CD8-positive, alpha-beta memory T cell (primary cell): ENCODE measurements around the gene CXCL14. TPM values are rescaled to one million over a fixed set of nuclear protein-coding genes. Genes with fewer than 3 reads are reported as not detected.

Source experiments
- CTCF ChIA-PET: fragments of 350-600 bp; sonication (Branson Sonifier 250); formaldehyde crosslinking; loops from one replicate; lab custom pipeline; 2021; ENCODE audit warnings: antibody characterized with exemption; lab: Charles Lee
- POLR2A ChIA-PET: fragments of 350-600 bp; sonication (Branson Sonifier 250); formaldehyde crosslinking; loops from one replicate; lab custom pipeline; 2021; ENCODE audit warnings: antibody characterized with exemption; lab: Charles Lee
- DNase-seq, 5 donors: peaks; one replicate each; pipeline versions ENCODE4 v3.0.0 to v3.0.0-alpha.2; 2020 to 2022; ENCODE audit warnings: mixed read lengths in 1 of 5
- H3K27ac ChIP-seq: one replicate; pipeline ENCODE4 v1.7.0; 2013; ENCODE audit warnings: low read depth, mild to moderate bottlenecking, low read length, moderate library complexity
- H3K27me3 ChIP-seq: 2 replicates; pipeline ENCODE4 v1.7.0; 2013; ENCODE audit warnings: low read length, mild to moderate bottlenecking; ENCODE audit not compliant: insufficient read depth, poor library complexity, severe bottlenecking
- H3K36me3 ChIP-seq: 2 replicates; pipeline ENCODE4 v1.7.0; 2013; ENCODE audit warnings: mild to moderate bottlenecking, low read length, moderate library complexity; ENCODE audit not compliant: insufficient read depth
- H3K4me1 ChIP-seq: 2 replicates; pipeline ENCODE4 v1.7.0; 2013; ENCODE audit warnings: mild to moderate bottlenecking, low read length, moderate library complexity; ENCODE audit not compliant: insufficient read depth
- H3K4me3 ChIP-seq: 2 replicates; pipeline ENCODE4 v1.7.0; 2013; ENCODE audit warnings: mild to moderate bottlenecking, low read length
- H3K9me3 ChIP-seq: 2 replicates; pipeline ENCODE4 v1.7.0; 2013; ENCODE audit warnings: mild to moderate bottlenecking, low read length
- H3K27ac Mint-ChIP-seq, 8 donors: one replicate each; pipeline ENCODE4 v1.8.0; 2020 to 2021; ENCODE audit warnings: mixed read lengths in 8 of 8, mild to moderate bottlenecking in 6 of 8, inconsistent platforms in 3 of 8, moderate library complexity in 3 of 8
- H3K27me3 Mint-ChIP-seq, 2 donors: one replicate each; pipeline ENCODE4 v1.8.0; 2020 to 2021; ENCODE audit warnings: mixed read lengths in 2 of 2, mild to moderate bottlenecking in 1 of 2, moderate library complexity in 1 of 2
- H3K36me3 Mint-ChIP-seq, 3 donors: one replicate each; pipeline ENCODE4 v1.8.0; 2020 to 2021; ENCODE audit warnings: mixed read lengths in 3 of 3, inconsistent platforms in 1 of 3, mild to moderate bottlenecking in 1 of 3
- H3K4me1 Mint-ChIP-seq, 3 donors: one replicate each; pipeline ENCODE4 v1.8.0; 2020 to 2021; ENCODE audit warnings: mixed read lengths in 3 of 3, inconsistent platforms in 1 of 3, mild to moderate bottlenecking in 1 of 3
- H3K4me3 Mint-ChIP-seq, 7 donors: one replicate each; pipeline ENCODE4 v1.8.0; 2020 to 2021; ENCODE audit warnings: mixed read lengths in 7 of 7, mild to moderate bottlenecking in 6 of 7, moderate library complexity in 4 of 7, inconsistent platforms in 2 of 7
- H3K9me3 Mint-ChIP-seq, 5 donors: one replicate each; pipeline ENCODE4 v1.8.0; 2020 to 2022; ENCODE audit warnings: mixed read lengths in 5 of 5, mild to moderate bottlenecking in 3 of 5, moderate library complexity in 2 of 5, inconsistent platforms in 1 of 5
- polyA plus RNA-seq: library from polyadenylated mRNA; unstranded; fragments of 300-500 nt; fragmentation: Illumina TruSeq; gene quantifications from one replicate; pipeline ENCODE4 v1.2.3, GENCODE V29; 2021
- total RNA-seq, 2 experiments: library from RNA; stranded (reverse); gene quantifications; one replicate each; pipeline ENCODE4 v1.2.3, GENCODE V29; 2021

CXCL14 gene
- total and polyA plus RNA-seq, 3 experiments from 2014 or later = not detected

DNA sequence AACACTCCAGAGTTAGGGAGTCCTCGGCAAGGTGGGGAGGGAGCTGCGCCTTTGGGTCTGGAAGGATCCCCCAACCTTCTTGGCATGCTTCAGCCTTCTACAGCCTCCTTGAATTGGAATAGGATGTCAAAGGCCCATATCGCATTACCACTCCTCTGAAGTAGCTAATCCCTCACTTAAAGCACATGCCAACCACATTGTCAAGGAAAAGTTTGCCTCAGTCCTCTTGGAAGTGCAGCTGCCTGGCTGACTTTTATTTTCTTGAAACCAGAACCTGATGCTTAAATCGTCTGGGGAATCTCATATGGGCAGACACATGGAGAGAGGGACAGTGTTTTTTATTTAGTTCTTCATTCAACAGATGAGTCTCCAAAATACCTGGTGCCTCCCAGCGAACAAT, 14.5 kb downstream of the CXCL14 start:
- Histone ChIP-seq H3K9me3 (no peaks in the 10 kb centered on the region), H3K27ac (no peak overlapping the region), H3K27me3 (no peaks in the 10 kb centered on the region), H3K4me3 (no peak overlapping the region), H3K36me3 (no peaks in the 10 kb centered on the region), H3K4me1 (peaks cover 7% of the 10 kb centered on the region)
- Mint-ChIP-seq H3K36me3 (no peaks in the 10 kb centered on the region), H3K27ac (no peak overlapping the region), H3K4me1 (peaks cover 5 to 17% (median 8%) of the 10 kb centered on the region in 3 donors), H3K4me3 (no peak overlapping the region), H3K27me3 (peaks cover 4 to 20% of the 10 kb centered on the region in 2 donors), H3K9me3 (peaks cover 0 to 2% (median 0%) of the 10 kb centered on the region in 5 donors)
- no peak for DNase-seq
- POLR2A ChIA-PET = no interaction called here
- CTCF ChIA-PET = interaction anchor here (0.7 to 4.9 kb wide), 2 partner anchors 11 to 12 kb away, joined by 3 to 47 read pairs; no protein-coding TSS in a partner anchor

DNA sequence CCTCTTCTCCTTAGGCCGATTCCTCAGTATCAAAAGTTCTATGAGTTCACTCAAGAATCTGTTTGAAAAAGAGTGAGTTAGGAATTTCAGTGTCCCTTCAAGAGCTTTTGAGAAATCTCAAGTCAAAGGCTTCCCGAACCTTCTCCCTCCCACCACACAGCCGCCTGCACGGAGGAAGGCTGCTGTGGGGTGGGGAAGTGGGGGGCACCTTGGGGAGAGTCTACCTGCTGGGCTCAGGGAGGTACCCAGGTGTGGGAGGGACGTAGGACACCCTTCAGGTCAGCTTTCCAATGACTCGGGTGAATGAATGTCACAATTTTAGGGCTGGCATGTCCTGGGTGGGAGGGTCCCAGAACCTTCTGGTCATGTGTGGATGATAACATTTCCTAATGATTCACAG, 17.5 kb downstream of the CXCL14 start:
- Histone ChIP-seq H3K9me3 (no peaks in the 10 kb centered on the region), H3K4me3 (no peak overlapping the region), H3K36me3 (no peaks in the 10 kb centered on the region), H3K4me1 (peaks cover 4% of the 10 kb centered on the region), H3K27me3 (no peaks in the 10 kb centered on the region), H3K27ac (no peak overlapping the region)
- Mint-ChIP-seq H3K27ac (no peak overlapping the region), H3K27me3 (peaks cover 14 to 36% of the 10 kb centered on the region in 2 donors), H3K36me3 (no peaks in the 10 kb centered on the region), H3K4me1 (peaks cover 5 to 10% (median 8%) of the 10 kb centered on the region in 3 donors), H3K4me3 (no peak overlapping the region), H3K9me3 (peaks cover 0 to 4% (median 0%) of the 10 kb centered on the region in 5 donors)
- ChIA-PET CTCF (interaction anchor here (0.6 to 1.5 kb wide), 6 partner anchors 8 to 99 kb away, joined by 3 to 7 read pairs (median 4); no protein-coding TSS in a partner anchor), POLR2A (no interaction called here)
- DNase-seq = no peak

DNA sequence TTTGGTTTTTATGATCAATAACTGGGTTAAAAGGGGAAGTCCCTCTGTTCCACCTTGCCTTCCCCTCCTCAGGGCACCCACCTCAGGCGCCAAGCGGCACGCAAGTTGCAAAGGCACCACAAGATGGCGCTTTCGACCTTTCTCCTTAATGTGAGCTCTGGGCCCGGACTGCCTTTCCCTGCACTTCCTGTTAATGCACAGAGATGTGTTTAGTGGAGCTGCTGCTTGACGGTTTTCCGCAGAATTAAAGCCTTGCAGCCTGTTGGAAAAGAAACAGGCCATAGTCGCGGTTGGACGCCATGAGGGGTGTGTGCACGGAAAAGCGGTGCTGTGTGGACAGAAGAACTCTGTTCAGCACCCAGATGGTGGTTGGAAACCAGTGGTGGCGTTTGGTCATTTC, 17.9 kb downstream of the CXCL14 start:
- POLR2A ChIA-PET = no interaction called here

DNA sequence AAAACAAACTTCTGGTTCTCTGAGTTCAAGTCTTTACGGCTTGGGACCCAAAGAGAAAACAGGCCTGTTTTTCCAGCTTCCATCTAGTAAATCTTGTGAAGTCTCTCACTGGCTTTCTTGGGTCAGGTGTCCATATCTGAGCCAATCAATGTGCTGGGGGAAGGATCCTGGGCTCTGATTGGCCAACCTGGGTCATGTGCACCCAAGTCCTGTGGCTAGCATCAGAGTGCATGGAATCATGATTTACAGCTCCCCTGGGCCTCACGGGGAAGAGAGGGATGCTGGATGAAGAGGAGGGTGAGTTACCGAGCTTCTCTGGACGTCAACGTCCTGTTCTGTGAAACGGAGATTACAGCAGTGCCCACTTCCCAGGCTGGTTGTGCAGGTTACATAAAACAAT, 19.4 kb downstream of the CXCL14 start:
- Mint-ChIP-seq H3K9me3 (peaks cover 0 to 4% (median 0%) of the 10 kb centered on the region in 5 donors), H3K36me3 (no peaks in the 10 kb centered on the region), H3K4me3 (no peak overlapping the region), H3K4me1 (peaks cover 3 to 5% (median 5%) of the 10 kb centered on the region in 3 donors), H3K27ac (no peak overlapping the region), H3K27me3 (peaks cover 12 to 40% of the 10 kb centered on the region in 2 donors)
- Histone ChIP-seq H3K27me3 (no peaks in the 10 kb centered on the region), H3K4me1 (no peaks in the 10 kb centered on the region), H3K4me3 (no peak overlapping the region), H3K27ac (no peak overlapping the region), H3K9me3 (no peaks in the 10 kb centered on the region), H3K36me3 (no peaks in the 10 kb centered on the region)
- DNase-seq = no peak
- CTCF ChIA-PET = interaction anchor here (1.4 to 2.2 kb wide), 2 partner anchors 8 to 11 kb away, joined by 3 to 6 read pairs; no protein-coding TSS in a partner anchor
- POLR2A ChIA-PET = no interaction called here

More for the DNA sequence above, 17.9 kb downstream of the CXCL14 start:
- peaks cover 3 to 5% (median 5%) of the 10 kb centered on the region in 3 donors for H3K4me1 Mint-ChIP-seq
- CTCF ChIA-PET = interaction anchor here (0.6 to 1.5 kb wide), 6 partner anchors 9 to 98 kb away, joined by 3 to 7 read pairs (median 4); no protein-coding TSS in a partner anchor
- Histone ChIP-seq H3K27me3 (no peaks in the 10 kb centered on the region), H3K9me3 (no peaks in the 10 kb centered on the region), H3K4me1 (no peaks in the 10 kb centered on the region), H3K4me3 (no peak overlapping the region), H3K36me3 (no peaks in the 10 kb centered on the region), H3K27ac (no peak overlapping the region)
- DNase-seq = peak in 4 of 5 donors; percentile 10 to 24 (median 20)
- H3K36me3 Mint-ChIP-seq = no peaks in the 10 kb centered on the region
- peaks cover 11 to 40% of the 10 kb centered on the region in 2 donors for H3K27me3 Mint-ChIP-seq
- H3K27ac Mint-ChIP-seq = no peak overlapping the region
- no peak overlapping the region for H3K4me3 Mint-ChIP-seq
- peaks cover 0 to 4% (median 0%) of the 10 kb centered on the region in 5 donors for H3K9me3 Mint-ChIP-seq

DNA sequence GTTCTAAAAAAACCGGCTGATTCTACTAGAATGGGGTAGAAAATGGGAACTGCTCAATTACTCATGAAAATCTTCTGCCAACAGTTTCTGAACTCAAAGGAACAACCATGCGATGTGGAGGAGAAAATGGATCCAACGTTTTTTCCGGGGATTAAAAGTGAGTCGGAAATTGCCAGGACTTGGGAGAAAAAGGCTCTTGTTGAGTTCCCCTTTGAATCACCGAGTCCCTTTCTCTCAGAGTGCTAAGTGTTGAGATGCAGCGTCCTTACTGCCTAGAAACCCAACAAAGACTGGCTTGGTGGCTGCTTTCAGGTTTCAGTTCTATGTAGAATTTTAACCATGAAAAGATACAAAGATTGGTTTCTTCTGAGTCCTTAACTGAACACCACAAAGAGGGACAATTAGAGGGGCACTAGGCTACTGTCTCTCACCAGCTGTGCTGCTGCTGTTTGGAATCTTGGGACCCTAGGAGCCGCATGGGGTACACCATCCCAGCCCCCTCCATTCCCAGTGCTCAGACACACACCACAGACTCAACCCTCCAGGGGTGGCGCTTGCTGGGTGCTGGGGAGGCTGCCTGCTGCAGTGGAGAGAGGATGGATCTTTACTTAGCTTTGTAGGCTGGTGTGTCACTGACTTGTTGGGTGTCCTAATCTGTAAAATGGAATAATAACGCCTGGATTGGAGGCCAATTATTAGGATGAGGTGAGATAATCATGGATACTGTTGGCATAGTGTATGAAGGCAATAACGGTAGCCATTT, 21.5 kb downstream of the CXCL14 start:
- Mint-ChIP-seq H3K36me3 (no peaks in the 10 kb centered on the region), H3K9me3 (peaks cover 0 to 4% (median 0%) of the 10 kb centered on the region in 5 donors), H3K4me3 (no peak overlapping the region), H3K4me1 (peaks cover 3 to 5% (median 5%) of the 10 kb centered on the region in 3 donors), H3K27me3 (peaks cover 15 to 54% of the 10 kb centered on the region in 2 donors), H3K27ac (no peak overlapping the region)
- no peaks in the 10 kb centered on the region for H3K4me1 ChIP-seq
- no peak overlapping the region for H3K27ac ChIP-seq
- POLR2A ChIA-PET = no interaction called here
- no peaks in the 10 kb centered on the region for H3K36me3 ChIP-seq
- no peaks in the 10 kb centered on the region for H3K27me3 ChIP-seq
- CTCF ChIA-PET = interaction anchor here (0.6 to 2.2 kb wide), 2 partner anchors 10 to 100 kb away, joined by 3 to 6 read pairs; no protein-coding TSS in a partner anchor
- no peak overlapping the region for H3K4me3 ChIP-seq
- DNase-seq = no peak
- no peaks in the 10 kb centered on the region for H3K9me3 ChIP-seq

DNA sequence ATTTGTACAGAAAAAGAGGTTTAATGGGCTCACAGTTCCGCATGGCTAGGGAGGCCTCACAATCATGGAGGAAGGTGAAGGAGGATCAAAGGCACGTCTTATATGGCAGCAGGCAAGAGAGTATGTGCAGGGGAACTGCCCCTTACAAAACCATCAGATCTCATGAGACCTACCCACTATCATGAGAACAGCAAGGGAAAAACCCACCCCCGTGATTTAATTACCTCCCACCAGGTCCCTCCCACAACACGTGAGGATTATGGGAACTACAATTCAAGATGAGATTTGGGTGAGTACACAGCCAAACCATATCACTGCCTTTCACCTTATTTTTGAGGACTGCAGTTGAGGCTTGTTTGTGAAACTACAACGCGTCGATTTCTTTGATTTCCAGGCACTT, 22.2 kb downstream of the CXCL14 start:
- Histone ChIP-seq H3K4me3 (no peak overlapping the region), H3K4me1 (no peaks in the 10 kb centered on the region), H3K27ac (no peak overlapping the region), H3K36me3 (no peaks in the 10 kb centered on the region), H3K9me3 (no peaks in the 10 kb centered on the region), H3K27me3 (no peaks in the 10 kb centered on the region)
- peaks cover 20 to 60% of the 10 kb centered on the region in 2 donors for H3K27me3 Mint-ChIP-seq
- POLR2A ChIA-PET = no interaction called here
- H3K4me1 Mint-ChIP-seq = peaks cover 5% of the 10 kb centered on the region in 3 donors
- H3K9me3 Mint-ChIP-seq = peaks cover 0 to 4% (median 0%) of the 10 kb centered on the region in 5 donors
- no peaks in the 10 kb centered on the region for H3K36me3 Mint-ChIP-seq
- H3K4me3 Mint-ChIP-seq = no peak overlapping the region
- DNase-seq = no peak
- H3K27ac Mint-ChIP-seq = no peak overlapping the region
- CTCF ChIA-PET = interaction anchor here (0.6 kb wide), 1 partner anchor 99 kb away, joined by 3 read pairs; no protein-coding TSS in a partner anchor

DNA sequence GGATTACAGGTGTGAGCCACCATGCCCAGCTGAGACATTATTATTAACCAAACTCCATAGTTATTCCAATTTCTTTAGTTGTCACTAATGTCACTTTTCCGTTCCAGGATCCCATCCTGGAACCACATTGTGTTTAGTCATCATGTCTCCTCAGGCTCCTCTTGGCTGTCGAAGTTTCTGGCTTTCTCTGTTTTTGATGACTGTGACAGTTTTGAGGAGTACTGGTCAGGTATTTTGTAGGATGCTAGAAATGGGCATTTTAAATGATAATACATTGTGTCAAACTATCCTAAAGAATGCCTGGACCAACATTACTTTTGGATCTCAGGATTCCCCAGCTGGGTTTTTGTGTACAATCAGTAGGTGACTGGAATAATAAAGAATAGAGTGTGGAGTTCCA, 23.3 kb downstream of the CXCL14 start:
- no peaks in the 10 kb centered on the region for H3K36me3 Mint-ChIP-seq
- ChIA-PET POLR2A (no interaction called here), CTCF (interaction anchor here (7.0 kb wide), 1 partner anchor 11 kb away, joined by 47 read pairs; no protein-coding TSS in a partner anchor)
- H3K27ac Mint-ChIP-seq = no peak overlapping the region
- peaks cover 0 to 2% (median 0%) of the 10 kb centered on the region in 3 donors for H3K4me1 Mint-ChIP-seq
- Histone ChIP-seq H3K27ac (no peak overlapping the region), H3K9me3 (no peaks in the 10 kb centered on the region), H3K4me1 (no peaks in the 10 kb centered on the region), H3K4me3 (no peak overlapping the region), H3K36me3 (no peaks in the 10 kb centered on the region), H3K27me3 (no peaks in the 10 kb centered on the region)
- peaks cover 0 to 4% (median 0%) of the 10 kb centered on the region in 5 donors for H3K9me3 Mint-ChIP-seq
- H3K4me3 Mint-ChIP-seq = no peak overlapping the region
- DNase-seq = no peak
- peaks cover 25 to 67% of the 10 kb centered on the region in 2 donors for H3K27me3 Mint-ChIP-seq
